ENCODE data around the gene MRTFA. TPM values are rescaled to one million over a fixed set of nuclear protein-coding genes. Genes with fewer than 3 reads are reported as not detected.

The MRTFA gene
- total RNA-seq, 1 experiment from 2014 or later: 28.0 TPM

- ChIA-PET POLR2A (no interaction called here), CTCF (no interaction called here), RAD21 (ENCODE audit: low non-redundant PET in 1 of 2, low total read pairs in 2 of 2, uncharacterized antibody in 2 of 2, unreplicated experiment in 2 of 2) (no interaction called here)
- ATAC-seq (no peak), DNase-seq (ENCODE audit: low read depth, low spot score) (no peak)
- Histone ChIP-seq H3K27me3 (ENCODE audit: insufficient read depth, low read length) (no peaks in the 10 kb centered on the region), H3K4me1 (ENCODE audit: control insufficient read depth in 1 of 2, insufficient read depth in 2 of 2, low read length in 2 of 2) (no peaks in the 10 kb centered on the region), H3K4me2 (ENCODE audit: low read length) (no peak overlapping the region), H3K9me2 (ENCODE audit: insufficient read depth) (no peaks in the 10 kb centered on the region), H3K79me2 (ENCODE audit: insufficient read depth, low read length) (no peaks in the 10 kb centered on the region; the same call in 1 of the 2 replicates), H3K36me3 (ENCODE audit: control insufficient read depth in 1 of 2, insufficient read depth in 2 of 2, low read length in 2 of 2) (no peaks in the 10 kb centered on the region), H3K9me3 (ENCODE audit: control insufficient read depth in 1 of 2, insufficient read depth in 1 of 2, low read depth in 1 of 2, low read length in 2 of 2) (no peaks in the 10 kb centered on the region), H3K9ac (ENCODE audit: low read length) (no peak overlapping the region), H4K20me1 (ENCODE audit: insufficient read depth) (no peaks in the 10 kb centered on the region), H3K4me3 (replicated peaks in 1 of 2; ENCODE audit: low read depth in 1 of 2, low read length in 2 of 2) (no peak overlapping the region), H2AFZ (ENCODE audit: low read depth, low read length, poor library complexity, severe bottlenecking) (no peak overlapping the region), H3K27ac (ENCODE audit: low read depth, low read length) (no peak overlapping the region)
- no TSS peak for BruUV-seq (replicated peaks)
- TF ChIP-seq ZBTB33 (IDR thresholded peaks at IDR 0.05; ENCODE audit: extremely low read depth, insufficient replicate concordance, low read length) (no peak), YY1 (IDR thresholded peaks at IDR 0.05; ENCODE audit: extremely low read depth, insufficient replicate concordance, low read depth, low read length) (no peak), POLR2AphosphoS5 (IDR thresholded peaks at IDR 0.05; ENCODE audit: low read depth, low read length) (no peak), TCF7L2 (IDR thresholded peaks at IDR 0.05; ENCODE audit: borderline replicate concordance, extremely low read depth, insufficient read depth, insufficient read length) (no peak)
- intact Hi-C loops (cut with micrococcal nuclease): no loop called here
Observed at GRCh38 chr22:40473703-40474102, 162.8 kb downstream of the MRTFA start.

- Histone ChIP-seq H3K9ac (ENCODE audit: low read length) (no peak overlapping the region), H4K20me1 (ENCODE audit: insufficient read depth) (no peaks in the 10 kb centered on the region), H3K9me2 (ENCODE audit: insufficient read depth) (no peaks in the 10 kb centered on the region), H3K36me3 (ENCODE audit: control insufficient read depth in 1 of 2, insufficient read depth in 2 of 2, low read length in 2 of 2) (no peaks in the 10 kb centered on the region), H3K27me3 (ENCODE audit: insufficient read depth, low read length) (no peaks in the 10 kb centered on the region), H3K79me2 (ENCODE audit: insufficient read depth, low read length) (no peaks in the 10 kb centered on the region; the same call in 1 of the 2 replicates), H3K4me1 (ENCODE audit: control insufficient read depth in 1 of 2, insufficient read depth in 2 of 2, low read length in 2 of 2) (no peaks in the 10 kb centered on the region), H2AFZ (ENCODE audit: low read depth, low read length, poor library complexity, severe bottlenecking) (no peak overlapping the region), H3K27ac (ENCODE audit: low read depth, low read length) (no peak overlapping the region), H3K4me2 (ENCODE audit: low read length) (no peak overlapping the region), H3K9me3 (ENCODE audit: control insufficient read depth in 1 of 2, insufficient read depth in 1 of 2, low read depth in 1 of 2, low read length in 2 of 2) (no peaks in the 10 kb centered on the region), H3K4me3 (replicated peaks in 1 of 2; ENCODE audit: low read depth in 1 of 2, low read length in 2 of 2) (no peak overlapping the region)
- intact Hi-C loops (cut with micrococcal nuclease): no loop called here
- POLR2A ChIA-PET: no interaction called here
- no TSS peak for BruUV-seq (replicated peaks)
- no peak for DNase-seq (ENCODE audit: low read depth, low spot score)
- CTCF ChIA-PET: interaction anchor here (1.3 kb wide), 1 partner anchor 12 kb away, joined by 3 read pairs; no protein-coding TSS in a partner anchor
- RAD21 ChIA-PET (ENCODE audit: low non-redundant PET in 1 of 2, low total read pairs in 2 of 2, uncharacterized antibody in 2 of 2, unreplicated experiment in 2 of 2): no interaction called here
- ATAC-seq: no peak
- TF ChIP-seq YY1 (IDR thresholded peaks at IDR 0.05; ENCODE audit: extremely low read depth, insufficient replicate concordance, low read depth, low read length): no peak
- no peak for TF ChIP-seq SRF (IDR thresholded peaks at IDR 0.05; ENCODE audit: low read depth)
- no peak for TF ChIP-seq EZH2 (IDR thresholded peaks at IDR 0.05)
- no peak for TF ChIP-seq JUND (IDR thresholded peaks at IDR 0.05)
- TF ChIP-seq ZNF274 (IDR thresholded peaks at IDR 0.05; ENCODE audit: low read depth, low read length): no peak
- no peak for TF ChIP-seq CBX3 (IDR thresholded peaks at IDR 0.05; ENCODE audit: low read depth)
- no peak for TF ChIP-seq SIN3A (IDR thresholded peaks at IDR 0.05; ENCODE audit: low read depth)
- TF ChIP-seq POLR2A (IDR thresholded peaks at IDR 0.05; ENCODE audit: borderline replicate concordance, extremely low read depth, insufficient read depth, insufficient read length): no peak
- no peak for TF ChIP-seq RAD21 (IDR thresholded peaks at IDR 0.05; ENCODE audit: low read depth)
- TF ChIP-seq EZH2phosphoT487 (IDR thresholded peaks at IDR 0.05; ENCODE audit: borderline replicate concordance): no peak
- TF ChIP-seq ELF1 (IDR thresholded peaks at IDR 0.05; ENCODE audit: borderline replicate concordance, low read depth): no peak
- TF ChIP-seq FOSL1 (IDR thresholded peaks at IDR 0.05; ENCODE audit: low read depth): no peak
- TF ChIP-seq, protein P1, sequence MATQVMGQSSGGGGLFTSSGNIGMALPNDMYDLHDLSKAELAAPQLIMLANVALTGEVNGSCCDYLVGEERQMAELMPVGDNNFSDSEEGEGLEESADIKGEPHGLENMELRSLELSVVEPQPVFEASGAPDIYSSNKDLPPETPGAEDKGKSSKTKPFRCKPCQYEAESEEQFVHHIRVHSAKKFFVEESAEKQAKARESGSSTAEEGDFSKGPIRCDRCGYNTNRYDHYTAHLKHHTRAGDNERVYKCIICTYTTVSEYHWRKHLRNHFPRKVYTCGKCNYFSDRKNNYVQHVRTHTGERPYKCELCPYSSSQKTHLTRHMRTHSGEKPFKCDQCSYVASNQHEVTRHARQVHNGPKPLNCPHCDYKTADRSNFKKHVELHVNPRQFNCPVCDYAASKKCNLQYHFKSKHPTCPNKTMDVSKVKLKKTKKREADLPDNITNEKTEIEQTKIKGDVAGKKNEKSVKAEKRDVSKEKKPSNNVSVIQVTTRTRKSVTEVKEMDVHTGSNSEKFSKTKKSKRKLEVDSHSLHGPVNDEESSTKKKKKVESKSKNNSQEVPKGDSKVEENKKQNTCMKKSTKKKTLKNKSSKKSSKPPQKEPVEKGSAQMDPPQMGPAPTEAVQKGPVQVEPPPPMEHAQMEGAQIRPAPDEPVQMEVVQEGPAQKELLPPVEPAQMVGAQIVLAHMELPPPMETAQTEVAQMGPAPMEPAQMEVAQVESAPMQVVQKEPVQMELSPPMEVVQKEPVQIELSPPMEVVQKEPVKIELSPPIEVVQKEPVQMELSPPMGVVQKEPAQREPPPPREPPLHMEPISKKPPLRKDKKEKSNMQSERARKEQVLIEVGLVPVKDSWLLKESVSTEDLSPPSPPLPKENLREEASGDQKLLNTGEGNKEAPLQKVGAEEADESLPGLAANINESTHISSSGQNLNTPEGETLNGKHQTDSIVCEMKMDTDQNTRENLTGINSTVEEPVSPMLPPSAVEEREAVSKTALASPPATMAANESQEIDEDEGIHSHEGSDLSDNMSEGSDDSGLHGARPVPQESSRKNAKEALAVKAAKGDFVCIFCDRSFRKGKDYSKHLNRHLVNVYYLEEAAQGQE (IDR thresholded peaks at IDR 0.05; ENCODE audit: low read depth): no peak
- TF ChIP-seq TCF7L2 (IDR thresholded peaks at IDR 0.05; ENCODE audit: borderline replicate concordance, extremely low read depth, insufficient read depth, insufficient read length): no peak
Observed at GRCh38 chr22:40472579-40472978, 163.9 kb downstream of the MRTFA start.
